Ureter (tissue), 1 donor: Measurements from ENCODE around the gene CLCN7. TPM values are rescaled to one million over a fixed set of nuclear protein-coding genes. Genes with fewer than 3 reads are reported as not detected.

Experiments used
- DNase-seq: peaks from one replicate; pipeline ENCODE4 v3.0.0-alpha.2; 2020; ENCODE audit warnings: low spot score
- total RNA-seq: library from RNA; stranded (reverse); gene quantifications from one replicate; pipeline ENCODE4 v1.2.4, GENCODE V29; 2023
- donor health status: DM: yes; HTN: yes; CAD: no.

CLCN7 gene
- total RNA-seq, 1 donor from 2014 or later, result 77.5 TPM

DNA sequence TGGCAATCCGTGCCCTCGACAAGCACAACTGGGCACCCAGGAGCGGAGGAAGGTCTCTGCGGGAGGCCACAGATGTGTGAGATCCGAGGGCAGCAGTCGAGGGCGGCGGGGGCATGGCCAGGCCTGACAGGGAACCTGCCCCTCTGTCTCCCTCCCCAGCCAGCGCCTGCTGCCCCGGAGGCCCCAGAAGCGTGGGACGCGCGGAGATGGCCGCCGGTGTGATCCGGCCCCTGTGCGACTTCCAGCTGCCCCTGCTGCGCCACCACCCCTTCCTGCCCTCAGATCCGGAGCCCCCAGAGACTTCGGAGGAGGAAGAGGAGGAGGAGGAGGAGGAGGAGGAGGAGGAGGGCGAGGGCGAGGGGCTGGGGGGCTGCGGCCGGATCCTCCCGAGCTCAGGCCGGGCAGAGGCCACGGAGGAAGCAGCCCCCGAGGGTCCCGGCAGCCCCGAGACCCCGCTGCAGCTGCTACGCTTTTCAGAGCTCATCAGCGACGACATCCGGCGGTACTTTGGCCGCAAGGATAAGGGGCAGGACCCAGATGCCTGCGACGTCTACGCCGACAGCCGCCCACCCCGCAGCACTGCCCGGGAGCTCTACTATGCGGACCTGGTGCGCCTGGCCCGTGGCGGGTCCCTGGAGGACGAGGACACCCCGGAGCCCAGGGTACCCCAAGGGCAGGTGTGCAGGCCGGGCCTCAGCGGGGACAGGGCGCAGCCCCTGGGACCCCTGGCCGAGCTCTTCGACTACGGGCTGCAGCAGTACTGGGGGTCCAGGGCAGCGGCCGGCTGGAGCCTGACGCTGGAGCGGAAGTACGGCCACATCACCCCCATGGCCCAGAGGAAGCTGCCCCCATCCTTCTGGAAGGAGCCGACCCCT, 42.2 kb downstream of the CLCN7 start:
- DNase-seq, result no peak

DNA sequence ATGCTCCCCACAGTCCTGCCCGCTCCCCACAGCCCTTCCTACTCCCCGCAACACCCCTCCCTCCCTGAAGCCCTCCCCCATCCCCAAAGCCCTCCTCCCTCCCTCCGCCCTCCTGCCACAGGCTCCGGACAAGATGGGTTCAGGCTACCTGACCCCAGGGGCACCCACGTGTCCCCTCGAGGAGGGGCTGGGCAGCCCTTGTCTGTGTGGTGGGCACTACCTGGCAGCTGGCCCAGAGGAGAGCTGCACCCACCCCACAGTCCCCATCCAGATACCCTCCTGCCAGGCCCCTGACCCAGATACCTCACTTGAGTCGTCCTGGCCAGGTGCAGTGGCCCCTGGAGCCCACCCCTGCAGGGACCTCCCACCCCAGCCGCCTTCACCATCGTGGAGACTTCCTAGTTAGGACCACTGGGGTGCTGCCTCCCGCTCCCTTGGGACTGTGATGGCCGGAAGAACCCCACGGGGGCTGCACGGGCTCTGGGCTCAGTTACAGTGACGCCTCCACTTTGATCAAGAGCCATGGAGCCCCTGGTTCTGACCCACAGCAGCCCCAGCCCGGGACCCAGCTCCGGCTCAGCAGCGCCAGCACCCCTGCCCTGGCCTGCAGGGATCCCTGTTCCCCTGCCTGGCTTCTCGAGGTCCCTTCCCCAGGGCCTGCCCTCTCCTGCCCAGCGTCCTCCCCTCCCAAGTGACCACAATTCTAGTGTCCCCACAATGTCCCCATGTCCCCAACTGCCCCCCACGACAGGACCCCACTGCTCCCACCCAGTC, 43.1 kb downstream of the CLCN7 start:
- DNase-seq, result no peak

DNA sequence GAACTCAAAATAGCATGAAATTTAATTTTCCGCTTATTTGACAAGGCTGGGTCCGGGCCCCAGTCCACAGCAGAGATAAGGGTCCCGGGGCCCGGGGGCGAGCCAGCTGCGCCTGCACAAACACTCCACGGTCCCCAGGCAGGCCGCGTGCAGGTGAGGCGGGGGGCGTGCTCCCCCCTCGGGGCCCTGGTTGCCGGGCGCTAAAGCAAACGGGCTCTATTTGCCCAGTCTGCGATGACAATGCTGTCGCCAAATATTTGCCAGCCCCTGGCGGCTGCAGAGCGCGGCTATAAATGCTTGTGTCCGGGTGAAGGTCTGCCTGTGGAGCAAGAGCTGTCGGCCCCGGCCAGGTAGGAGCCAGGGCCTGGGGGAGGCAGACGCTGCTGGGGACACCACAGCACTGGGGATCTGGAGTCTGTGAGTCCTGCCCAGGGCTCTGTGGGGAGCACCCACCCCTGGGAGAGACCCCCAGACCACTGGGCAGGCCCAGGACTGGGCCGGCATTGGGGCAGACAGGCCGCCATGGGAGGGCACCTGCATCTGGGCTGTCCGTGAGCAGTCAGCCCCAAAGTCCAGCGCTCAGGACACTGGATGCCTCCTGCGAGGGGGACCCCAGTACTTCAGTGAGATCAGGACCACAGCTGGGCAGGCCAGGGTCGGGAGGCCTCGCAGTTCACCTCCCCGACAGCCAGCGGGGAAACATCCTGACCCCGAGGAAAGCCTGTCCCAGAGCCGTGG, 43.9 kb downstream of the CLCN7 start, which contains the start of gene PERCC1:
PERCC1 (plus strand) TSS at position 320 of the 738 bp plus-strand sequence. CDS start 1,516 bp downstream, outside the sequence.
- no peak for DNase-seq

DNA sequence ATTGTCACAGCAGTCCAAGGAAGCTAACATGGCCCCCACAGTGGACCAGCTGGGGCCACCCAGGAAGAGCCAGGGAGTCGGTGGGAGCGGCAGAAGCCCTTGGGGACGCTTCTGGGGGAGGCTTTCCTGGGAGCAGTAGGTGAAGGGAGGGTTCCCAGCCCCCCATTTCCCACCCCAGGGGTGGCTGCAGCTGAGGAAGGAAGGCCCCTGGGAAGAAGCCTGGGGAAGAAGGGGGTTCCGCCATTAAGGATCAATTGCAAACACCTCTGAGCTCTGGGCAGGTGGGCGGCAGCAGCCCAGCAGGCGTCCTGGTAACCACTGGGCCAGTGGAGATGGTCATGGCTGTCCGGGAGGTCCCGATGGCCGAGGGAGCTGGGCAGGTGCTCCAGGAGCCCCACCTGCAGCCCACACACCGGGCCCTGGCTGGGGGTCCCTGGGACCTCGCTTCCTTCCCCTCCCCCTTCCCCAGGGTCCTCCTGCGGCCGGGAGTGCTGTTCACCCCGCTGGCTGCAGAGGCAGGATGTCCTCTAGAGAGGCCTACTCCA, 44.5 kb downstream of the CLCN7 start:
- DNase-seq, result no peak

DNA sequence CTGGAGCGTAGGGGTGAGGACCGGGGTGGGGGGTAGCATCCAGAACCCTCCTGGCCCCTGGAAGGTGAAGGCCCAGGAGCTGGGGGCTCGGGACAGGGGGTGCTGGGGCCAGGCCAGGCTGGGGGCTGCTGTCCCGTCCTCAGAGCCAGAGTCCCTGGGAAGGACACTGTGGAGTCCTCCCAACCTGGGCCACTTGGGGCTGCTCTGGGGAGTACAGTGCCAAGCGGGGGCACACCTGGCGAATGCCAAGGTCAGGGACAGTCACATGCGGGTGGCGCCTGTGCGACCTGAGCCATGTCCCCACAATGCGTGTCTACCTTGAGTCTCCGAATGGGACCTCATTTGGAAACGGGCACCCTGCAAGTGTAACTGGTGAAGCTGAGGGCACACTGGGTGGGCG, 45.2 kb downstream of the CLCN7 start:
- DNase-seq, result no peak

DNA sequence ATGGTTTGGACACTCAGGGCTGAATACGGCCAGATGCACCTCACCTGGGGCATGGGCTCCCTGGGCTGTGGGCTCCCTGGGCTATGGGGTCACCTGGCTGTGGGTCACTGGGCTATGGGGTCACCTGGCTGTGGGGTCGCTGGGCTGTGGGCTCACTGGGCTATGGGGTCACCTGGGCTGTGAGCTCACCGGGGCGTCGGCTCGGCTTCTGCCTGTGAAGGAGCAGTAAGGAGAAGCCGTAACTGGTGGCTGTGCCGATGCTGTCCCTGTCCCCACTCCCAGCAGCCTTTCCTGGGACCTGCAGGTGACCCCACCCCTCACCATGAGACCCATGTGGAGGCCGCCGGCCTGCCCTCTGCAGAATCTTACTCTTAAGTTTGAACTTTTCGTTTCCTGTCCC, 45.8 kb downstream of the CLCN7 start:
- DNase-seq, result no peak

DNA sequence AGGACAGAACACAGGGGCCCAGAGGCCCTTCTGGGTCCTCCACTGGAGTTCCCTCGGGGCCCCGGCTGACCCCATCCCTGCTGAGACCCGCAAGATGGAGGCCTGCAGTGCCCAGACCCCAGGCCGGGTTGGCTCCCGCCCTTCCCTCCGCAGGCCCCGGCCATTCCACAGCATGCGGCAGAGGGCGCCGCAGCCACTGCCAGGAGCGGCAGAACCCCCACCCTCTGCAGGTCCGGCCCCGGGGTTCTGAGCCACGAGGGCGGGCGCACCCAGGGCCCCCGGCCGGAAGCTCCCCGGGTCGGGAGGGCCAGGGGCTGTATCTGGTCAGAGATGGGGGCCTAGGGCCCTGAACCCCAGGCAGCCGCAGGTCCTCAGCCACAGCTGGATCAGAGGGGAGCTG, 46.3 kb downstream of the CLCN7 start:
- DNase-seq, result no peak

DNA sequence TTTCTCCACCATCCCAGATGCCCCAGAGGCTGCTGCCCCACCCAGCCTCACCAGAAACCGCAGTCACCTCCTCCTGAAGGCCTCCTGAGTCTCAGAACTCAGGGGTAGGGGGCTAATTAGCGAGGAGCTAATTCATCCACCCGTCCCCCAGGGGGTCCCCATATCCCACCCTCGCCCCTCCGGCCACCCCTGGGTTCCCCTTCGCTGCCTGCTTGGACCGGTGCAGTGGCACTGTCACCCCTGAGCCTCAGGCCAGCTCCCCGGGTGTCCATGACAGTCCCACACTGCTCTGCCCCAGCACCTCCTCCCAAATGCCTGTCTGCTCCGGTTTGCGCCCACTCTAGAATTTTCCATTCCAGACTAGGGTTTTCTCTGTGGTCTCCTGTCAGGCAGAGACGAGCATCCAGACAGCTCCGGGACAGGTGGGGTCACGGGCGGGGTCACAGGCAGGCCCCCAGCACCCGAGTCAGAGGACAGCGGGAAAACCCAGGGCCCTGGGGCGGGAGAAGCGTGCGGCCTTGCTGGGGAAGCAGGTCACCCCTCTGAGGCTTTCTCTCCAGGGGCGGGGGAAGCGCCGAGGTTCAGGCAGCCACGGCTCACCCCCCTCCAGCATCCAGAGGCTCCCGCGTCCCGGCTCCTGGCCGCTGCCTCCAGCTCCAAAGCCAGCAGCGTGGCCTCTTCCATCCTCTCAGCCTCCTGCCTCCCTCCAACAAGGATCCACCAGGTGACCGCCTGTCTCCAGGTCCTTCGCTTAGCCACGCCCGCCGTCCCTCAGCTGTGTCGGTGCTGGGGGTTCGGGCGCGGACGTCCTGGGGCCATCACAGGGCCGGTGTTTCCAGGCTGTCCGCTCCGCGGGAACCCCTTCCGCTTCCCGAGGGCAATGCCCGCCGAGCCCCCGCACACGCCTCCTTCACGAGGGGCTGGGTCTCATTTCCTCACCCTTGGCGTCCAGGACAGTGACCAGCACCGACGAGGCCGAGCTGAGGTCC, 47.1 kb downstream of the CLCN7 start:
- DNase-seq, result no peak

DNA sequence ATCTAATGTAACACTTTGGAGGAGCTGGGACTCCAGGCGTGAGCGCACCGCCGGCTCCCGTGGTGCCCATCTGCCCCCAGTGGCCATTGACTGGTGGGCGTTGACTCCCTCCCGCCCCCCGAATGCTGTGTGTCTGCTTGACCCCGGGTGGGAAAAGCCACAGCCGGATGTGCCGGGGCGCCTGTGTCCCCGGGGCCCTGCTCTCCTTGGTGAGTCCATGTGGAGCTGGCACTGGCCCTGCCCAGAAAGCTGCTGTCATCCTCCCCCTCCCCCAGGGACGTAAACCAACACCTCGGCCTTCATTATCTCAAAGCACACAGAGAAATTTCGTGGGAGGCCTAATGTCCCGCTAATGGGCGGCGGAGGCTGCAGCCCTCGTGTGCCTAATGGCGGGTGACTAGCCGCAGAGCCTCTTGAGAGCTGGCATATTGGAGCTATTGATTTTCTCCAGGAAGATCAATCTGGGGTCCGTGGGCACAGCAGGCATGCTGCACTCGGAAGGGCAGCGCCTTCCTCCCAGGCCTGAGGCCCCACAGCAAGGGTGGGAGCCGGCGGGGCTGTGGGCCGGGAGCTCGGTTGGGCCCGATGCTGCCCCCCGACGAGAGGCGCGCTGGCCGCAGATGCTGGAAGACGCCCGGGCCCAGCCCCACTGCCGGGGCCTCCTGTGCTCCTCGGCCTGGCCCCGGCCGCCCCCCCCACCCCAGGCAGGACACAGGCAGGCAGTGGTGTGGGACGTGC, 47.9 kb downstream of the CLCN7 start:
- DNase-seq, result no peak

DNA sequence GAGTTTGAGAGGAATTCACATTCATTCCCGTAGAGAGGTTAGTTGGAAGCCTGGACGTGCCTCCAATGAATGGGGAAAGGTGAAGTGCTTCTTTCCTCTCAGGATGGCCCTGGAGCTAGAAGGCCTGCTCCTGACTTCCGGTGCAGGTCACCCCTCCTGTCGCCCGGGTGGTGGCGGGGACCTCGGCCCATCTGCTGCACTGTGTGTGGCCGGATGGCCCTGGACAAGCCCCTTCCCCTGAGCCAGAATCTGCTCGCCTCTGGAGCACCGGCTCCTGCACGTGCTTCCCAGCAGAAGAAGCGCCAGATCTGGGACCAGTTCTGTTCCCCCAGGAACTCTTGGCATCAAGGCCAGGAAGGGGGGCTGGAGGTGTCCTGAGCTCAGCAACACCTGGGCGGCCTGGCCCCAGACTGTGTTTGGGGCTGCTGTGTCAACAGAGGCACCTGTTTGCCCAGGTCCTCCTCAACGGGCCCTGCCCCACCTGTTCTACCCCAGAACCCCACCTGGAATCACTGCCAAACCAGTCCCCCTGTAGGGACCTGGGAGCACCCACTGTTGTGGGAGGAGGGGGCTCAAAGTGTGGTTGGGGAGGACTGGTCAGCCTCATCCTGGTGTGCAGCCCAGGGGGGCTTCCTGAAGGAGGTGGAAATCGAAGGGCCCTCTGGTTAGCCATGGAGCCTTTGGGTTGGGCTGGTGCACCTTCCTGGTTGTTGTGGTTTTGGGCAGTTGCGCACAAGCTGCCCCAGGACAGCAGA, 49.0 kb downstream of the CLCN7 start:
- DNase-seq, result no peak

DNA sequence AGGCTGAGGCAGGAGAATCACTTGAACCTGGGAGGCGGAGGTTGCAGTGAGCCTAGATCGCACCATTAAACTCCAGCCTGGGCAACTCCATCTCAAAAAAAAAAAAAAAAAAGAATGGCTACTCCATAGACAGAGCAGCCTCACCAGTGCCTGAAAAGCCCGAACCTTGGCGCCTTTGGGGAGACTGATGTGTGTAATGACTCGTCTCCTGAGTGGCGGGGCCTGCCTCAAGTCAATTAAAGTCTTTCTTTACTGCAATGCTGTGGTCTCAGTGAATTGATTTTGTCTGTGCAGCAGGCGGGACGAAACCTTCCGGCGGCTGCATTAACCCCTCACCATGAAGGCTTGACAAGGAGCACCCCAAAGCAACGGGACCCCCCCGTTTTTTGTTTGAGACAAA, 50.8 kb downstream of the CLCN7 start:
- no peak for DNase-seq

DNA sequence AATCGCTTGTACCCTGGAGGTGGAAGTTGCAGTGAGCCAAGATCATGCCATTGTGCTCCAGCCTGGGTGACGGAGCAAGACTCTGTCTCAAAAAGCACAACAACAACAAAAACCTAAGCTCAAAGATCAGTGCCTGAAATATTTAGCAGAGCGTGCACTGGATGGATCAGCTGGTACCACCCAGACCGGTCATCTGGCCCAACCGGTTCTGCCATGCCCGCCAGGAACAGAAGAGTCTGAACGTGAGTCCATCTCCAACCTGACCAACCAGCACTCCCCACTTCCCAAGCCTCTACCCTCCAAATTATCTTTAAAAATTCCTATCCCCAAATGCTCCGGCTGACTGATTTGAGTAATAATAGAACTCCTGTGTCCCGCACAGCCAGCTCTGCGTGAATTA, 52.8 kb downstream of the CLCN7 start:
- DNase-seq, result no peak

DNA sequence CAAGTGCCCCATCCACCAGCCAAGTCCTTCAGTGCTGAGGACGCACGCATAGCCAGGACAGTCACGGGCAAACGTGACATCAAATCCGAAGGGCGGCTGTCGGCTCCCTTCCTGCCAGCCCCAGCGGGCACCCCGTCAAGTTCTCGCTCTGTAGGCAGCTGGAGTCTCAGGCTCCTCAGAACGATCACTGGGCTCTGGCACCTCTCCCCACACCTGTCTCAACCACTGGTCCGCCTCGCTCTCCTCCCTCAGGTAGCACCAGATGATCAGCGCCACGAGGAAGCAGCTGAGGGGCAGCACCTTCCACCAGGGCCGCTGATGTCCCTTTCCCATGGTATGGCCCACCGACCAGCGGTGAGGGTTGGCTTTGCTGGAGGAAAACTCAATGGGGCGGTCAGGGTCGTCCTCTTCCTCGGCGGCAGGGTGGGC, 54.7 kb downstream of the CLCN7 start:
- DNase-seq, result no peak

DNA sequence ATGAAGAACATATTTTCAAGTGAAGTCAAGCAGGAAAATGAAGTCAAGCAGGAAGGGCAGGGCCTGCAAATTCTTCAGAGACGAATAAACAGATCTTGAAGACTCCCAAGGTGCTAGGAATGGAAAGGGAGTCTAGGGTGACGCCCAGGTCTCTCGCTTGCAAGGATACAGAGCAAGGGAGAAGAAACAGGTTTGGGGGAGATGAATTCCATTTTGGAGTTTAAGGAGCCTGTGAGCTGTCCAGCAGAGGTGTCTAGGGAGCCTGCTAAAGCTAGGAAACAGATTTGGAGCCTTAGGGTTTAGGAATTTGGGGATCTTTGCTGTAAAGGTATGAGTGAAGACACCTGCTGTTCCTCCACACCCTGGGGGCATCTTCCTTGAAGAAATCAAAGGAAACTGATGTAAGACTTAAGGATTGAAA, 58.3 kb downstream of the CLCN7 start:
- no peak for DNase-seq

DNA sequence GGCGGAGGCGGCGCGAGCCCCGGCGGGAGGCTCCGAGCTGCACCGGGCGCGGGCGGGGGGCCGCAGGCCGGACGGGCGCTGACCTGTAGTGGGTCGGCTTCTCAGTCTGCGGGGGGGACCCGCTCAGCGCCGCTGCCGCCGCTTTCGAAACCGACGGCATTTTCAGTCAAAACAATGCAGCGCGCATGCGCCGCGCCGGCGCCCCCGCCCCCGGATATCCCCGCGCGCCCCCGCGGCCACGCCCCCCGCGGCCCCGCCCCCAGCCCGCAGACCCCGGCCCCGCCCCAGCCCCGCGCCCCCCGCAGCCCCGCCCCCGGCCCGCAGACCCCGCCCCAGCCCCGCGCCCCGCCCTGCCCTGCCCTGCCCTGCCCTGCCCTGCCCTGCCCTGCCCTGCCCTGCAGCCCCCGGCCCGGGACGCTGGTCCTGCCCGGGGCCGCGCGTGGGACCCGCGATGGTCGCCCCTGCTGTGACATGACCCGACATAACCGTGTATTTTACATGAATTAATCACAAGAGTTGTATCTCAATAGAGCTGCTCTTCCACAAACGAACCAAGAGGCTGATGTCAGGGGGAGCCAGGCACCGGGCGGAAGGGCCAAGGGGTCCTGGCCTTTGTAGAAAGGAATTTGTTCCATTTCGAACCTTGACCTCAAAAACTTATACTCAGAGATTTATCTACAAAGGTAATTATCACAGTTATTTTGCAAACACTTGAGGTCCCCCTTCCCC, 60.1 kb downstream of the CLCN7 start, which contains the start of gene UNKL:
UNKL (minus strand) TSS at position 173 of the 729 bp plus-strand sequence; CDS start at position 160, 13 bp downstream.
- peak; percentile 74 for DNase-seq

DNA sequence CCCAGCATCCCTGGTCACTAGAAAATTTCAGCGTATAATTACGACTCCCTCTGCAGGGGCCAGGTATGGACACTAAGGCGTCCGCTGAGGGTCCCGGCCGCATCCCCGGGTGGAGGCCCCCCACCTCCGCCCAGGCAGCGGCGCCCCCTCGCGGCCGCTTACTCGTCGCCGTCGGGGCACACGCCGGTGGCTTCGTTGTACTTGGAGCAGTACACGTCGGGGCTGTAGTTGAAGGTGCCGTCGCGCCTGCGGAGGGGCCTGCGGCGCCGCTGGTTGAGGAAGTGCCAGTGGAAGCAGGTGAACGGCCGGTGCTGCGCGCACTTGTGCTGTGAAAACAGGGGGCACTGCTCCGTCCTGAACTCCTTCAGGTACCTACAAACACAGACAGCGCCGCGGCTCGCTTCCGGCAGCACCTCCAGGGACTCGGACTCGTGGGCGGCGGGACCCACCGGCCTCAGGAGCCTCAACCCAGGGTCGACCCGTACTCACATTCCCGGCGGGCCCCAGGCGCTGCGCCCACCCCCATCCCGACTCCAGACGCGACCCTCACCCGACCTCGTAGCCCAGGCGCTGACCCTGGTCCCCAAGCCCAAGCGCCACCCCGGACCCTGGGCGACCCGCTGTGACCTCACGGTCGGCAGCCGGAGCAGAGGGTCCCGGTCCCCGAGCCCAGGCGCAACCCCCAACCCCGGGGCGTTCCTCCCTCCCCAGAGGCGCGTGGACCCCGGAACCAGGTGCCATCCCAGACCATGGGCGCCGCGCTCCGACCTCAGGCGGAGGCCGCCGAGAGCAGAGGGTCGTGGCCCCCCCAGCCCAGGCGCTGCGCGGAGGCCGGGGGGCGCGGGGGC, 60.9 kb downstream of the CLCN7 start:
- no peak for DNase-seq

DNA sequence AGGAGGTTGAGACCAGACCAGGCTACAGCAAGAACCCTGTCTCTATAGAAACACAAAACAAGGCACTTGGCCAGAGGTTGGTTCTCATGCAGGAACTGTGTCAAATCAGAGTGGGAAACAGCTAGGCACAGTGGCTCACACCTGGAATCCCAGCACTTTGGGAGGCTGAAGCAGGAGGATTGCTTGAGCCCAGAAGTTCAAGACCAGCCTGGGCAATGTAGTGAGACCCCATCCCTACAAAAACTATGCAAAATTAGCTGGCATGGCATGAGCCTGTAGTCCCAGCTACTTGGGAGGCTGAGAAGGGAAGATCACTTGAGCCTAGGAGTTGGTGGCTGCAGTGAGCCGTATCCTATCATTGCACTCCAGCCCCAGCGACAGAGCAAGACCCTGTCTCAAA, 62.0 kb downstream of the CLCN7 start:
- no peak for DNase-seq
